ENCODE data around the gene TRAF7. TPM values are rescaled to one million over a fixed set of nuclear protein-coding genes. Genes with fewer than 3 reads are reported as not detected.

TRAF7 gene
- total and polyA plus RNA-seq, 2 of the 13 experiments (the other 11 are each of a cell fraction or from before 2014, with no cell fraction given), result 47.9 to 65.6 TPM

GRCh38 chr16:2211923-2212347, 56.4 kb downstream of the TRAF7 start:
- Histone ChIP-seq H3K9ac (ENCODE audit: insufficient read depth, low read depth, low read length) (no peak overlapping the region), H3K27ac (ENCODE audit: extremely low read length, insufficient read depth, low read length) (no peak overlapping the region), H3K36me3 (replicated peaks in 1 of 2; ENCODE audit: control insufficient read depth in 1 of 2, insufficient read depth in 2 of 2, low read length in 2 of 2) (peaks cover 4 to 20% of the 10 kb centered on the region in 2 experiments; a peak in 4 of 5 replicates), H3K4me3 (replicated peaks in 1 of 3; ENCODE audit: insufficient read depth in 1 of 3, low read depth in 2 of 3, low read length in 3 of 3) (no peak overlapping the region), H3K79me2 (ENCODE audit: insufficient read depth, low read length) (peaks cover 20% of the 10 kb centered on the region), H3K4me2 (ENCODE audit: low read depth, low read length) (no peak overlapping the region), H3K9me3 (ENCODE audit: low read length) (no peaks in the 10 kb centered on the region), H3K4me1 (ENCODE audit: insufficient read depth, low read length) (peaks cover 52% of the 10 kb centered on the region), H3K27me3 (ENCODE audit: control insufficient read depth in 1 of 2, insufficient read depth in 2 of 2, low read length in 2 of 2) (no peaks in the 10 kb centered on the region; a peak in 1 of 5 replicates), H2AFZ (ENCODE audit: low read length) (no peak overlapping the region), H4K20me1 (ENCODE audit: insufficient read depth, low read length) (0 out of 2 replicates have a peak, but pooled peaks cover 3% of the 10 kb centered on the region)
- no peak for FAIRE-seq
- CTCF ChIA-PET (ENCODE audit: low intra/inter-chr PET ratio, low total read pairs), result no interaction called here
- ATAC-seq, result no peak
- POLR2A ChIA-PET, result interaction anchor here (1.3 kb wide), 1 partner anchor 40 kb away, joined by 3 read pairs; the partner anchor contains the start of gene ECI1
- 77% methylated on average over 3 of the region's 11 CpGs for WGBS (ENCODE audit: low lambda C conversion rate)
- in situ Hi-C loops (cut with HindIII; ENCODE audit: extremely low pct_ligation_motif_present, low pct_unique_long_range_greater_than_20kb), result no loop called here
- BruUV-seq (replicated peaks), result no TSS peak
- DNase-seq (ENCODE audit: low spot score), result no peak
- intact Hi-C loops (cut with micrococcal nuclease; ENCODE audit: unreplicated experiment), result no loop called here
- TF ChIP-seq ZNF503 (CRISPR knock-in tag; IDR thresholded peaks at IDR 0.05) (no peak), ZNF354B (CRISPR knock-in tag; IDR thresholded peaks at IDR 0.05) (no peak), GABPB1 (CRISPR knock-in tag; IDR thresholded peaks at IDR 0.05) (0 out of 2 replicates have a peak, but pooled peaks have one; percentile 2), MATR3 (CRISPR knock-in tag; IDR thresholded peaks at IDR 0.05) (no peak), ZNF678 (CRISPR knock-in tag; IDR thresholded peaks at IDR 0.05) (no peak), NFE2L1 (CRISPR knock-in tag; IDR thresholded peaks at IDR 0.05; ENCODE audit: borderline replicate concordance) (no peak), BORCS8-MEF2B (CRISPR knock-in tag; IDR thresholded peaks at IDR 0.05) (0 out of 2 replicates have a peak, but pooled peaks have one; percentile 41), SNAPC2 (CRISPR knock-in tag; IDR thresholded peaks at IDR 0.05) (no peak), SIN3B (IDR thresholded peaks at IDR 0.05; ENCODE audit: low read length) (no peak), POLR2G (IDR thresholded peaks at IDR 0.05; ENCODE audit: low read depth, low read length) (peak; percentile 58; the same call in 1 of the 2 replicates), FOXO1 (CRISPR knock-in tag; IDR thresholded peaks at IDR 0.05) (no peak), MBNL3 (CRISPR knock-in tag; conservative IDR thresholded peaks at IDR 0.05) (no peak)
- TF ChIP-seq, protein P1, sequence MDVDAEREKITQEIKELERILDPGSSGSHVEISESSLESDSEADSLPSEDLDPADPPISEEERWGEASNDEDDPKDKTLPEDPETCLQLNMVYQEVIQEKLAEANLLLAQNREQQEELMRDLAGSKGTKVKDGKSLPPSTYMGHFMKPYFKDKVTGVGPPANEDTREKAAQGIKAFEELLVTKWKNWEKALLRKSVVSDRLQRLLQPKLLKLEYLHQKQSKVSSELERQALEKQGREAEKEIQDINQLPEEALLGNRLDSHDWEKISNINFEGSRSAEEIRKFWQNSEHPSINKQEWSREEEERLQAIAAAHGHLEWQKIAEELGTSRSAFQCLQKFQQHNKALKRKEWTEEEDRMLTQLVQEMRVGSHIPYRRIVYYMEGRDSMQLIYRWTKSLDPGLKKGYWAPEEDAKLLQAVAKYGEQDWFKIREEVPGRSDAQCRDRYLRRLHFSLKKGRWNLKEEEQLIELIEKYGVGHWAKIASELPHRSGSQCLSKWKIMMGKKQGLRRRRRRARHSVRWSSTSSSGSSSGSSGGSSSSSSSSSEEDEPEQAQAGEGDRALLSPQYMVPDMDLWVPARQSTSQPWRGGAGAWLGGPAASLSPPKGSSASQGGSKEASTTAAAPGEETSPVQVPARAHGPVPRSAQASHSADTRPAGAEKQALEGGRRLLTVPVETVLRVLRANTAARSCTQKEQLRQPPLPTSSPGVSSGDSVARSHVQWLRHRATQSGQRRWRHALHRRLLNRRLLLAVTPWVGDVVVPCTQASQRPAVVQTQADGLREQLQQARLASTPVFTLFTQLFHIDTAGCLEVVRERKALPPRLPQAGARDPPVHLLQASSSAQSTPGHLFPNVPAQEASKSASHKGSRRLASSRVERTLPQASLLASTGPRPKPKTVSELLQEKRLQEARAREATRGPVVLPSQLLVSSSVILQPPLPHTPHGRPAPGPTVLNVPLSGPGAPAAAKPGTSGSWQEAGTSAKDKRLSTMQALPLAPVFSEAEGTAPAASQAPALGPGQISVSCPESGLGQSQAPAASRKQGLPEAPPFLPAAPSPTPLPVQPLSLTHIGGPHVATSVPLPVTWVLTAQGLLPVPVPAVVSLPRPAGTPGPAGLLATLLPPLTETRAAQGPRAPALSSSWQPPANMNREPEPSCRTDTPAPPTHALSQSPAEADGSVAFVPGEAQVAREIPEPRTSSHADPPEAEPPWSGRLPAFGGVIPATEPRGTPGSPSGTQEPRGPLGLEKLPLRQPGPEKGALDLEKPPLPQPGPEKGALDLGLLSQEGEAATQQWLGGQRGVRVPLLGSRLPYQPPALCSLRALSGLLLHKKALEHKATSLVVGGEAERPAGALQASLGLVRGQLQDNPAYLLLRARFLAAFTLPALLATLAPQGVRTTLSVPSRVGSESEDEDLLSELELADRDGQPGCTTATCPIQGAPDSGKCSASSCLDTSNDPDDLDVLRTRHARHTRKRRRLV (CRISPR knock-in tag; IDR thresholded peaks at IDR 0.05), result no peak
- TF ChIP-seq, protein P2, sequence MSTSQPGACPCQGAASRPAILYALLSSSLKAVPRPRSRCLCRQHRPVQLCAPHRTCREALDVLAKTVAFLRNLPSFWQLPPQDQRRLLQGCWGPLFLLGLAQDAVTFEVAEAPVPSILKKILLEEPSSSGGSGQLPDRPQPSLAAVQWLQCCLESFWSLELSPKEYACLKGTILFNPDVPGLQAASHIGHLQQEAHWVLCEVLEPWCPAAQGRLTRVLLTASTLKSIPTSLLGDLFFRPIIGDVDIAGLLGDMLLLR (CRISPR knock-in tag; IDR thresholded peaks at IDR 0.05), result no peak
